Neural progenitor cell (in vitro differentiated cells): ENCODE measurements around the gene ARF1. TPM values are rescaled to one million over a fixed set of nuclear protein-coding genes. Genes with fewer than 3 reads are reported as not detected.

Source experiments
- DNase-seq: peaks from one replicate; pipeline ENCODE4 v3.0.0-alpha.2; 2016; ENCODE audit warnings: low spot score
- H2AFZ ChIP-seq: fragments of 200-600 bp; sonication (generic); replicated peaks from 2 replicates; pipeline ENCODE4 v1.6.1; 2016; ENCODE audit warnings: antibody characterized with exemption
- H3F3A ChIP-seq: fragments of 200-600 bp; sonication (generic); 2 replicates; pipeline ENCODE4 v1.6.1; 2016; ENCODE audit warnings: antibody characterized with exemption, low read depth
- H3K27ac ChIP-seq: fragments of 200-600 bp; sonication (generic); 2 replicates; pipeline ENCODE4 v1.5.1; 2016; ENCODE audit warnings: mild to moderate bottlenecking
- H3K27me3 ChIP-seq: fragments of 200-600 bp; sonication (generic); 2 replicates; pipeline ENCODE4 v1.6.1; 2016; ENCODE audit warnings: mild to moderate bottlenecking, moderate library complexity
- H3K36me3 ChIP-seq: fragments of 200-600 bp; sonication (generic); 2 replicates; pipeline ENCODE4 v1.5.1; 2016
- H3K4me1 ChIP-seq: fragments of 200-600 bp; sonication (generic); 2 replicates; pipeline ENCODE4 v1.6.1; 2016; ENCODE audit warnings: mixed run types
- H3K4me2 ChIP-seq: fragments of 200-600 bp; sonication (generic); 2 replicates; pipeline ENCODE4 v1.6.1; 2016
- H3K4me3 ChIP-seq: fragments of 200-600 bp; sonication (generic); 2 replicates; pipeline ENCODE4 v1.5.1; 2016
- H3K79me2 ChIP-seq: fragments of 200-600 bp; sonication (generic); 2 replicates; pipeline ENCODE4 v1.6.1; 2016; ENCODE audit warnings: low read depth
- H3K9ac ChIP-seq: fragments of 200-600 bp; sonication (generic); 2 replicates; pipeline ENCODE4 v1.6.1; 2016
- H3K9me3 ChIP-seq: fragments of 200-600 bp; sonication (generic); 2 replicates; pipeline ENCODE4 v1.5.1; 2016; ENCODE audit warnings: low read depth
- H4K20me1 ChIP-seq: fragments of 200-600 bp; sonication (generic); 2 replicates; pipeline ENCODE4 v1.6.1; 2016; ENCODE audit warnings: low read depth
- H3K27ac Mint-ChIP-seq: 3 replicates; pipeline ENCODE4 v1.8.0; 2021; ENCODE audit warnings: mixed read lengths
- H3K27me3 Mint-ChIP-seq: 2 replicates; pipeline ENCODE4 v1.8.0; 2022; ENCODE audit warnings: low read depth, mild to moderate bottlenecking, inconsistent platforms, moderate library complexity, mixed read lengths; ENCODE audit not compliant: insufficient read depth
- H3K36me3 Mint-ChIP-seq: 3 replicates; pipeline ENCODE4 v1.8.0; 2021; ENCODE audit warnings: mixed read lengths
- H3K4me1 Mint-ChIP-seq: 3 replicates; pipeline ENCODE4 v1.8.0; 2021; ENCODE audit warnings: mixed read lengths
- H3K4me3 Mint-ChIP-seq: 3 replicates; pipeline ENCODE4 v1.8.0; 2021; ENCODE audit warnings: mild to moderate bottlenecking, moderate library complexity, mixed read lengths
- H3K9me3 Mint-ChIP-seq: 3 replicates; pipeline ENCODE4 v1.8.0; 2020; ENCODE audit warnings: mixed read lengths
- CTCF ChIP-seq: fragments of 200-600 bp; sonication (generic); IDR thresholded peaks from 2 replicates; pipeline ENCODE4 v1.5.1; 2017; ENCODE audit warnings: antibody characterized with exemption, mild to moderate bottlenecking
- EZH2 ChIP-seq: fragments of 200-600 bp; sonication (generic); IDR thresholded peaks from 2 replicates; pipeline ENCODE4 v1.6.1; 2017; ENCODE audit warnings: antibody characterized with exemption, mild to moderate bottlenecking, moderate library complexity
- EZH2phosphoT487 ChIP-seq: fragments of 200-600 bp; sonication (generic); IDR thresholded peaks from 2 replicates; pipeline ENCODE4 v1.6.1; 2017; ENCODE audit warnings: antibody characterized with exemption
- total RNA-seq: library from RNA; depleted of rRNA; stranded (reverse); fragments of >200 nt; gene quantifications from 2 replicates; pipeline ENCODE4 v1.2.3, GENCODE V29; 2015; ENCODE audit warnings: low replicate concordance

The ARF1 gene
- total RNA-seq, 1 donor from 2014 or later, result 95.1 TPM

GRCh38 chr1:228123505-228123904 lies 41.0 kb downstream of the ARF1 start:
- Mint-ChIP-seq H3K4me1 (no peaks in the 10 kb centered on the region), H3K27me3 (peaks cover 13% of the 10 kb centered on the region), H3K9me3 (peaks cover 15% of the 10 kb centered on the region), H3K4me3 (no peak overlapping the region), H3K36me3 (no peaks in the 10 kb centered on the region), H3K27ac (no peak overlapping the region)
- no peaks in the 10 kb centered on the region for H3K79me2 ChIP-seq
- no peak overlapping the region for H3K9ac ChIP-seq
- no peak for DNase-seq
- peaks cover 69% of the 10 kb centered on the region for H3K27me3 ChIP-seq
- H3F3A ChIP-seq, result no peaks in the 10 kb centered on the region
- no peak overlapping the region for H3K27ac ChIP-seq
- H3K36me3 ChIP-seq, result no peaks in the 10 kb centered on the region
- H3K4me1 ChIP-seq, result no peaks in the 10 kb centered on the region
- no peak overlapping the region for H3K4me2 ChIP-seq
- TF ChIP-seq CTCF, result no peak
- no peak for TF ChIP-seq EZH2
- no peak for TF ChIP-seq EZH2phosphoT487
- H2AFZ ChIP-seq, result no peak overlapping the region
- no peak overlapping the region for H3K4me3 ChIP-seq
- H3K9me3 ChIP-seq, result peaks cover 6% of the 10 kb centered on the region
- no peaks in the 10 kb centered on the region for H4K20me1 ChIP-seq

- Mint-ChIP-seq H3K36me3 (no peaks in the 10 kb centered on the region), H3K4me3 (no peak overlapping the region), H3K4me1 (peaks cover under 1% of the 10 kb centered on the region), H3K27ac (no peak overlapping the region), H3K27me3 (peaks cover 19% of the 10 kb centered on the region), H3K9me3 (peaks cover 3% of the 10 kb centered on the region)
- no peak for DNase-seq
- Histone ChIP-seq H3K36me3 (no peaks in the 10 kb centered on the region), H3K79me2 (no peaks in the 10 kb centered on the region), H3F3A (no peaks in the 10 kb centered on the region), H2AFZ (no peak overlapping the region), H3K4me3 (no peak overlapping the region), H3K27ac (no peak overlapping the region), H3K4me2 (no peak overlapping the region), H3K9ac (no peak overlapping the region), H3K27me3 (peaks cover 86% of the 10 kb centered on the region), H3K9me3 (no peaks in the 10 kb centered on the region), H4K20me1 (no peaks in the 10 kb centered on the region), H3K4me1 (no peaks in the 10 kb centered on the region)
- no peak for TF ChIP-seq EZH2
- no peak for TF ChIP-seq CTCF
- TF ChIP-seq EZH2phosphoT487, result no peak
Measured at GRCh38 chr1:228125185-228125584, 42.7 kb downstream of the ARF1 start.

GRCh38 chr1:228131766-228132165 lies 49.3 kb downstream of the ARF1 start:
- Mint-ChIP-seq H3K27ac (no peak overlapping the region), H3K36me3 (no peaks in the 10 kb centered on the region), H3K27me3 (peaks cover 43% of the 10 kb centered on the region), H3K4me1 (peaks cover 6% of the 10 kb centered on the region), H3K9me3 (no peaks in the 10 kb centered on the region), H3K4me3 (no peak overlapping the region)
- no peaks in the 10 kb centered on the region for H3K36me3 ChIP-seq
- H3K9ac ChIP-seq, result no peak overlapping the region
- H3F3A ChIP-seq, result no peaks in the 10 kb centered on the region
- H3K9me3 ChIP-seq, result no peaks in the 10 kb centered on the region
- H3K4me1 ChIP-seq, result no peaks in the 10 kb centered on the region
- H3K79me2 ChIP-seq, result no peaks in the 10 kb centered on the region
- no peak for TF ChIP-seq EZH2phosphoT487
- TF ChIP-seq CTCF, result no peak
- TF ChIP-seq EZH2, result no peak
- DNase-seq, result no peak
- no peak overlapping the region for H3K4me3 ChIP-seq
- peaks cover 99% of the 10 kb centered on the region for H3K27me3 ChIP-seq
- no peak overlapping the region for H2AFZ ChIP-seq
- no peaks in the 10 kb centered on the region for H4K20me1 ChIP-seq
- H3K27ac ChIP-seq, result no peak overlapping the region
- no peak overlapping the region for H3K4me2 ChIP-seq
